Measurements from ENCODE around the gene CHERP. TPM values are rescaled to one million over a fixed set of nuclear protein-coding genes. Genes with fewer than 3 reads are reported as not detected.

Gene CHERP
- total and polyA plus RNA-seq, 12 donors: 2.9 to 50.7 (median 19.0) TPM

- H3K4me1 ChIP-seq (replicated peaks in 1 of 2): peaks cover 0 to 9% of the 10 kb centered on the region in 2 donors
- WGBS, 4 donors: 75 to 96% (median 94%) methylated on average over 6 to 18 of the region's 18 CpGs
- intact Hi-C loops (cut with DNase I): no loop called here
- H3K36me3 ChIP-seq (replicated peaks in 1 of 2): peaks cover 0 to 71% of the 10 kb centered on the region in 2 donors
- DNase-seq: no peak
- TF ChIP-seq POLR2A (IDR thresholded peaks at IDR 0.05): no peak
- TF ChIP-seq, protein P1, sequence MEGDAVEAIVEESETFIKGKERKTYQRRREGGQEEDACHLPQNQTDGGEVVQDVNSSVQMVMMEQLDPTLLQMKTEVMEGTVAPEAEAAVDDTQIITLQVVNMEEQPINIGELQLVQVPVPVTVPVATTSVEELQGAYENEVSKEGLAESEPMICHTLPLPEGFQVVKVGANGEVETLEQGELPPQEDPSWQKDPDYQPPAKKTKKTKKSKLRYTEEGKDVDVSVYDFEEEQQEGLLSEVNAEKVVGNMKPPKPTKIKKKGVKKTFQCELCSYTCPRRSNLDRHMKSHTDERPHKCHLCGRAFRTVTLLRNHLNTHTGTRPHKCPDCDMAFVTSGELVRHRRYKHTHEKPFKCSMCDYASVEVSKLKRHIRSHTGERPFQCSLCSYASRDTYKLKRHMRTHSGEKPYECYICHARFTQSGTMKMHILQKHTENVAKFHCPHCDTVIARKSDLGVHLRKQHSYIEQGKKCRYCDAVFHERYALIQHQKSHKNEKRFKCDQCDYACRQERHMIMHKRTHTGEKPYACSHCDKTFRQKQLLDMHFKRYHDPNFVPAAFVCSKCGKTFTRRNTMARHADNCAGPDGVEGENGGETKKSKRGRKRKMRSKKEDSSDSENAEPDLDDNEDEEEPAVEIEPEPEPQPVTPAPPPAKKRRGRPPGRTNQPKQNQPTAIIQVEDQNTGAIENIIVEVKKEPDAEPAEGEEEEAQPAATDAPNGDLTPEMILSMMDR (IDR thresholded peaks at IDR 0.05): no peak
- no peaks in the 10 kb centered on the region for H3K27me3 ChIP-seq
- H3K27ac ChIP-seq: no peak overlapping the region
- H3K9me3 ChIP-seq (replicated peaks in 1 of 3): no peaks in the 10 kb centered on the region
- H3K4me3 ChIP-seq: no peak overlapping the region
Measured at GRCh38 chr19:16535381-16535780, 6.9 kb downstream of the CHERP start.

DNA sequence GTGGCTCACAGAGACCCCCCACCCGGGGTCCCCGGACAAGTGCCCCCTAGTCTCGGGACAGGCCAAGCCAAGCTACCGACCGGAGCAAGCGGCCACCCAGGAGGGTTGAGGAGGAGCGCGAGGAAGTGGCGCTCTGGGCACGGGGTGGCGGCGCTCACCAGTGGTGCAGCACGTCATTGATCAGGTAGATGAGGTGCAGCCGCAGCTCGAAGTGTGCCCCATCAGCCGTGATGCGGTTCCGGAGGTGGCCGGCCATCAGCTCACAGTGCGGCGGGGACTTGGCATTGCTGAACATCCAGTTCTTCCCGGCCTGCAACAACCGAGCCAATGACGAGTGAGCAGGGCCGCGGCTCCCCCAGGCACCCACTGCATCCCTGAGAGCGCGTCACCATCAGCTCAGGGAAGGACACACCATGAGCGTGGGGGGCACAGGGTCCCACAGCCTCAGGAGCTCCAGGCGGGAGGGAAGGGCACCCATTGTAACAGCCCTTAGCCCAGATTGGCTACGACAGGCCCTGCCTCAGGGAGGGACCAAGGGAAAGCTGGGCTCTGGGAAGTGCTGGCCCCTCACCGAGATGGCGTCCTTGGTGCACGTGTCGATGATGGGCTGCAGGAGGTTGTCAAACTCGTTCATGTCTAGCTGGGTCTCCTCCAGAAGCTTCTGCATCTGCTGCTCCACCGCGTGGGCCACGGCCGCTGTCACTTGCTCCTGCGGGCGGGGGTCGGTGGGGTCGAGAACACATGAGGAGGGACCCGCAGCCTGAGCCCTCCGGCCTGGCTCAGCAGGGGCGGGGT, 9.6 kb downstream of the CHERP start:
- no peak for DNase-seq
- WGBS, 4 donors: 91 to 100% (median 94%) methylated on average over 10 to 47 of the region's 47 CpGs
- Histone ChIP-seq H3K9me3 (replicated peaks in 1 of 3) (no peaks in the 10 kb centered on the region), H3K27me3 (no peaks in the 10 kb centered on the region), H3K4me1 (replicated peaks in 1 of 2) (no peaks in the 10 kb centered on the region), H3K36me3 (replicated peaks in 1 of 2) (peaks cover 0 to 88% of the 10 kb centered on the region in 2 donors), H3K27ac (no peak overlapping the region), H3K4me3 (no peak overlapping the region)
- TF ChIP-seq, protein P1 (IDR thresholded peaks at IDR 0.05): no peak
- TF ChIP-seq POLR2A (IDR thresholded peaks at IDR 0.05): no peak
- intact Hi-C loops (cut with DNase I): no loop called here

- TF ChIP-seq POLR2A (IDR thresholded peaks at IDR 0.05): no peak
- TF ChIP-seq, protein P1 (IDR thresholded peaks at IDR 0.05): no peak
- H3K4me1 ChIP-seq (replicated peaks in 1 of 2): no peaks in the 10 kb centered on the region
- H3K9me3 ChIP-seq (replicated peaks in 1 of 3): no peaks in the 10 kb centered on the region
- 95 to 100% (median 97%) methylated on average over 6 to 12 of the region's 12 CpGs for WGBS, 4 donors
- intact Hi-C loops (cut with DNase I): no loop called here
- DNase-seq: no peak
- H3K4me3 ChIP-seq: no peak overlapping the region
- H3K27ac ChIP-seq: no peak overlapping the region
- no peaks in the 10 kb centered on the region for H3K27me3 ChIP-seq
- peaks cover 0 to 100% of the 10 kb centered on the region in 2 donors for H3K36me3 ChIP-seq (replicated peaks in 1 of 2)
Measured at GRCh38 chr19:16531380-16531669, 10.9 kb downstream of the CHERP start.

GRCh38 chr19:16530540-16531379, 11.5 kb downstream of the CHERP start:
- no peak overlapping the region for H3K27ac ChIP-seq
- TF ChIP-seq, protein P1 (IDR thresholded peaks at IDR 0.05): no peak
- TF ChIP-seq POLR2A (IDR thresholded peaks at IDR 0.05): no peak
- no peaks in the 10 kb centered on the region for H3K4me1 ChIP-seq (replicated peaks in 1 of 2)
- H3K36me3 ChIP-seq (replicated peaks in 1 of 2): peaks cover 0 to 100% of the 10 kb centered on the region in 2 donors
- intact Hi-C loops (cut with DNase I): no loop called here
- H3K9me3 ChIP-seq (replicated peaks in 1 of 3): no peaks in the 10 kb centered on the region
- 87 to 93% (median 91%) methylated on average over 12 to 43 of the region's 43 CpGs for WGBS, 4 donors
- no peak for DNase-seq
- H3K27me3 ChIP-seq: no peaks in the 10 kb centered on the region
- no peak overlapping the region for H3K4me3 ChIP-seq

Data from adrenal gland (tissue), 12 donors.